Activated CD4-positive, alpha-beta T cell treated with anti-CD3 and anti-CD28 coated beads, Interleukin-2, amount 50 U/mL, for 24 hours (primary cell): Measurements from ENCODE around the gene ASIC4.

Experiments used
- DNase-seq, 2 donors: peaks; one replicate each; pipeline ENCODE4 v3.0.0-alpha.2; 2020; ENCODE audit warnings: low read depth in 1 of 2, low spot score in 1 of 2

Gene ASIC4

GRCh38 chr2:219533930-219534661 lies 19.8 kb downstream of the ASIC4 start:
- no peak for DNase-seq

DNA sequence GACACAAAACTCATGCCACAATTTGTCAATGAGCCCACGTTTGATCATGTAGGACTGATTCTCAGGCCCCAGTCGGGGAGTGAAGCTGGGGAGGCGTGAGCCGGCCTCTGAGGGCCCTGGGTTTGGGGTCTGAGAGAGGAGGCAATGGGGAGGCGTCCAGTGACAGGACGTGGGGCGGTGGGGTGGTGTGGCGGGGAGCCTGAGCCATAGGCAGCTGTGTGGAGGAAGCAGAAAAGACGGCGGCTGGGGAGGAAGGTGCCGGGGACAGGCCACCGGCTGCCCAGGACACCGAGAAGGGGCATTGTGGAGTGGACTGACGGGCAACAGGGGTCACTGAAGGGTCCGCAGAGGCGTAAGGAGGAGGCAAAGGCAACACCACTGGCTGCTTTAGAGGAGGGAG lies 22.1 kb downstream of the ASIC4 start:
- no peak for DNase-seq

GRCh38 chr2:219536967-219537366 lies 22.7 kb downstream of the ASIC4 start:
- no peak for DNase-seq

DNA sequence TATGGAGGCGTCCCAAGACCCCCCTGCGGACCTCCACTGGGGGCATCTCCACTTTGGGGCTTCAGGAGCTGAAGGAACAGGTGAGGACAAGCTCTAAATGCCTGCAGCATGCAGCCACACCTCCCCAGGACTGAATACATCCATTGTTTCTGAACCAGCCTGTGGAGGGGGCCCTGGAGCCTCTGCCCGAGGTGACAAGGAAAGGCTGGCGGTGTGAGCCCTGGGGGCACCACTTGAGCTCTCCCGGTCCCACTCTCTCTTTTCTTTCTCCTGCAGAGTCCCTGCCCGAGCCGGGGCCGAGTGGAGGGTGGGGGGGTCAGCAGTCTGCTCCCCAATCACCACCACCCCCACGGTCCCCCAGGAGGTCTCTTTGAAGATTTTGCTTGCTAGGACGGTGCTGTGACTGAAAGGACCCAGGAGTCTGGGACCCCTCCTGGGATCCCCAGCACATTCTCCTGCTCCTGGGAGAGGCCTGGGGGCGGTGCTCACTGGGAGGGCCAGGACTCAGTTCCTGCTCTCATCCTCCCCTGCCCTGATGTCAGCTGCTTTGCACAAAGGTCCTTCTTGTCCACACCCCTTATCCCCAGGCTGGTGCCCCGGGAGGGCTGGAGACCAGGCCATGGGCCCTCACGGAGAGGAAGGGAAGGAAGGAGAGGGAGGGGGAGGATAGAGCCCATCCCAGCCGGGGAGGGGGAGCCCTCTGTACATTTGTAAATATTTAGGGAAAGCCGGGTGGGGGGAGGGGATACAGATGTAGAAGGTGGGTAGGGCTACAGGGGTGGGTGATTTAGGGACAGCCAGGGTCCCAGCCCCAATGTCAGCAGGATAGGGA lies 23.6 kb downstream of the ASIC4 start:
- DNase-seq: no peak

DNA sequence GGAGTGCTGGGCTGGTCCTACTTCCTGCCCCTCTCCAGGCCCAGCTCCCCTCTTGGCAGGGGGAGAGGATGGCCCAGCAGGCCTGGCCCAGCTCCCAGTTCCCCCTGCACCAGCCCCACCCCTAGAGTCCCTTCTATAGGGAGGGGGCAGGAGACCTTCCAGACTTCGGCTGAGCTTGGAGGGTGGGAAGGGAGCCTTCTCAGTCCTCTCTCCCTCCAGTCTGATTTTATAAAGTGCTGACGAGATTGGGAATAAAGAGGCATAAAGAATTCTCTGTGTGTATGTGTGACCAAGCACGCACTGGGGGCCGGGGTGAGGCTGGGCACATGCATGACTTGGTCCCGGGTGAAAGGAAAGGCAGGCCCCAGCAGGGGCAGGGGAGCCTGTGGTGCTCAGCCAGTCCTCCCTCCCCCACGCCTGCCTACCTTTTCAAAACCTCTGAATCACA lies 24.2 kb downstream of the ASIC4 start:
- no peak for DNase-seq

GRCh38 chr2:219538956-219539788 lies 24.9 kb downstream of the ASIC4 start:
- DNase-seq: no peak

- DNase-seq: no peak
Observed at GRCh38 chr2:219539926-219540678, 25.8 kb downstream of the ASIC4 start.

DNA sequence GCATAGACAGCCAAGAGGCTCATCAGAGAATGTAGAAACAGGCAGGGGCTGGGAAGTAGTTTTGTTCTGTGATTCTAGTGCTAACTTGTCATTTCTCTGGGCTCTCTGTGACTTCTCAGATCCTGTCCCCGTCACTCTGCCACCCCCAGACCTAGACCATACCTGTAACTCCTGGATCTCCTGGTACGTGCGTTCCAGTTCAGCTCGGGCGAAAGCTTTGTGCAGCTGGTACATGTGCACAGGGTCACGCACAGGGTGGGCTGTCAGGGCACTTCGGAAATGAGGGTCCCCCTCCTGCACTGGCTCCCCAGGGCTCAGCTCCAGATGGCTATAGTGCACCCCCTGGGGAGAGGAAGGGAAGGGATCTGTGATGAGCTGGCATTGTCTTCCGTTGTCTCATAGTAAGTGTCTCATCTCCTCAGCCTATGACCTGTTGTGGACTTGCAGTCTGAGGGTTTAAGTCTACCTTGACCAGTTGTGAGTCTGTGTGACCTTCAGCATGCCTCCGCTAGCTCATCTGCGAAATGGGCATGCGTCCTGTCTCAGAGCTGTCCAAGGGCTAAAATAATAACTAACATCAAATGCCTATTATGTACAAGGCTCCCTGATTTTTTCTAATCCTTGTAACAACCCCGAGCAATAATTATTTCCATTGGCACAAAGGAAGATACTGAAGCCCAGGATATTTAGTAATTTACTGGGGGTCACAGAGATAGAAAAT lies 26.7 kb downstream of the ASIC4 start:
- DNase-seq: no peak

DNA sequence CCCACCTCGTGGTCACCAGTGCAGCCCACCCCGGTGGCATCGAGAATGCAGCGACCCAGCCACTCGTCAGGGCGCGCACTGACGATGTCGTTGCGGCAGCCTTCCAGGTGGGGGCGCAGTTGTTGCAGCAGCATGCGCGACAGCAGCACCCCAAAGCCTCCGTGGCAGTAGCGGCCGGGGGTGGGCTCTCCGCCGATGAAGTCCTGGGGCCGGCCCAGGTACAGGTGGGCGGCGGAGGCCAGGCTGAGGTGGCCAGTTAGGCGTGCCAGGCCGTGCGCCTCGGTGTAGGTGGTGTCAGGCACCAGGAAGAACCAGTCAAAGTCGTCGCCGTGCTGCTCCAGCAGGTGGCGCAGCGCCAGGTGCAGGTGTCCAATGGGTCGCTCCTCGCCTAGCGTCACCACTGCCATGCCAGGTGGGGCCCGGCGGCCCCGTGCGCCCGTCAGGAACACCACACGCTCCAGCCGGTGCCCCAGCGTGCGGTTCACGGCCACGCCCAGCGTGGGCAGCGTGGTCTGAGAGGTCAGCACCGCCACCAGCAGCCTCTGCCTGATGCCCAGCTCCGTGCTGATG lies 27.4 kb downstream of the ASIC4 start:
- peak; percentile 77 to 80 for DNase-seq

GRCh38 chr2:219542931-219543595 lies 28.8 kb downstream of the ASIC4 start:
- DNase-seq: no peak

- DNase-seq: peak; percentile 84 to 93
Observed at GRCh38 chr2:219543596-219544358, 29.5 kb downstream of the ASIC4 start, which contains the start of the genes CHPF and TMEM198. CHPF (minus strand) TSS chr2:219543809; CDS start chr2:219543538, 271 bp downstream. TMEM198 (plus strand) TSS chr2:219544028; CDS start chr2:219544728, 700 bp downstream.

DNA sequence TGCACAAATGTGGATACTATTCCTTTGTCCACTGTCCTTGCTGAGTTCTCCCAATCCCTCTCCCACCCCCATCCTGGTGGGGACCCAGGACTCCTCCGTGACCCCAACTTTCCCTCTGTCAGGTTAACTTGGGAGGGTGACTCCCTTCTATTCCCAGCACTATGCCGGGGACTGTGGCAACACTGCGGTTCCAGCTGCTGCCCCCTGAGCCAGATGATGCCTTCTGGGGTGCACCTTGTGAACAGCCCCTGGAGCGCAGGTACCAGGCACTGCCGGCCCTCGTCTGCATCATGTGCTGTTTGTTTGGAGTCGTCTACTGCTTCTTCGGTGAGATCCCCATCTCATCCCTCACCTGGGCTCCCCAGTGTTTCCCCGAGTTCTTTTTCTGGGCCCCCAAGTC lies 30.3 kb downstream of the ASIC4 start:
- DNase-seq: no peak

GRCh38 chr2:219545295-219545942 lies 31.1 kb downstream of the ASIC4 start:
- no peak for DNase-seq

DNA sequence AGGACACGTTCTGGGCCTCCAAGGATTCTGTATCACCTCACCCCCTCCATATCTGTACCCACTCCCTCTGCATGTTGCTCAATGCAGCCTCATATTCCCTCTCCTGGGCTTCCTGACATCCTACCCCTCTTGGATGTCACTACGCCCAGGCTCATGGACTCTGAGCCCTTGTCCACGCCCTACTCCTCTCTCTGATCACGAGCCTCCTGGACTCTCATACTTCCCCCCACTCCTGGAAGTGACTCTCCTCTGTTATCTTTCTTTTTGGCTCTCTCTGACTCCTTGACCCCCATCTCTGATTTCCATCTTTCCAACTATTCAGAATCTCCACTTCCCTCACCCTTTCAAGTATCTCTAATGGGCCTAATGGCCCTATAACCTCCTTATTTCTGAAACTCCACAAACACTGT lies 31.7 kb downstream of the ASIC4 start:
- no peak for DNase-seq

GRCh38 chr2:219547621-219548020 lies 33.3 kb downstream of the ASIC4 start:
- DNase-seq: no peak

- DNase-seq: no peak
Observed at GRCh38 chr2:219548990-219549389, 34.7 kb downstream of the ASIC4 start.

DNA sequence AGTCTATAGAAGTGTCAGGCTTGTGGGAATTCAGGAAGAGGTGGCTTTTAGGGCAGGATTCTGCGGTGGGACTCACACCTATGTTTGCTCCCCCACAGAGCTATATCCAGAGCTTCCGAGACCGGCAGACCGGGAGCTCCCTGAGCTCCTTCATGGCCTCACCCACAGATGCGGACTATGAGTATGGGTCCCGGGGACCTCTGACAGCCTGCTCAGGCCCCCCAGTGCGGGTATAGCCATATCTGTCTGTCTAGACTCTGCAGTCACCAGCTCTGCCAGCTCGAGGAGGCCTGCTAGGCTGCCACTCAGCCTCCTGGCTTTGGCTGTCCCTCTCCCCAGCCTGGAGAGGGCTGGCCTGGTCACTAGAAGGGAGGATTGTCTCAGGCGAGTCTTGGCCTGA lies 35.3 kb downstream of the ASIC4 start:
- DNase-seq: no peak
